Stimulated activated CD4-positive, alpha-beta T cell treated with anti-CD3 and anti-CD28 coated beads, Interleukin-1b, Interleukin-23, amount 100 ng/mL, for 1 hour (primary cell): ENCODE data around the gene GPHB5.
"Not testable (repeated sequence)": the region's sequence is repeated elsewhere in the genome, so short reads cannot be mapped to it uniquely, and the experiment has no call there.

Experiments used
- DNase-seq, 2 donors: peaks; one replicate each; pipeline ENCODE4 v3.0.0-alpha.2; 2020; ENCODE audit warnings: low read depth in 2 of 2

The GPHB5 gene

DNA sequence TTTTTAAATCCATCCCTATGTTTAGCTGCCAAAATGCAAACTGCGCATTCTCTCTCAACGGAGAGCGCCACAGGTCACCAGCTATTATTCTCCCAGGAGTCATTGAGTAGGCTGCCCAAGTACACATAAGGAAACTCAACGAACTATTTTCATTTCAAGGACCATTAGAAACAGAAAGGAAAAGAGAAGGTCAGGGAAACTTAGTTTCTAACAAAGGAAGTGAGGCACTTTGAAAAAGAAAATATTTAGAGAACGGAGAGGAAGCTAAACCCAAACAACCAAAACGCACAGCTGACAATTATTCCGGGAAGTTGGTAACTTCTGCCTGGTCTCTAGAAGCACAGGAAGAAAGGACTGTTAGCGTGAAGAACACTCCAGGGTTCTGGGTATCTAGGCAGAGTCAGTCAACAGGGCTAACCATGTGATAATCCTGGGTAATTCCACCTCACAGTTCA is 23.5 kb downstream of the GPHB5 start:
- no peak for DNase-seq

DNA sequence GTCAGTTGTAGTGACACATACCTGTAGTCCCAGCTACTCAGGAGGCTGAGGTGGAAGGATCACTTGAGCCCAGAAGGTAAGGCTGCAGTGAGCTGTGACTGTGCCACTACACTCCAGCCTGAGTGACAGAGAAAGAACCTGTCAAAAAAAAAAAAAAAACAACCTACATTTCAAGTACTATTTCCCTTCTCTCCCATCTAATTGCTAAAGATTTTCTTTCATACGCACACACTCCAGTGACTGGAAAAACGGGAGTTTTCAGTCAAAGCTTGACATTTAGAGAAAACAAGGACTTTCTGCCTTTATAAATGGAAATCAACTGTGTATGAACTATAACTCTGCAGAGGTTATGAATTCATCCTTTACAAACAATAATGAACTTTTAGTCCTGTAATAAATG is 25.9 kb downstream of the GPHB5 start:
- no peak for DNase-seq

DNA sequence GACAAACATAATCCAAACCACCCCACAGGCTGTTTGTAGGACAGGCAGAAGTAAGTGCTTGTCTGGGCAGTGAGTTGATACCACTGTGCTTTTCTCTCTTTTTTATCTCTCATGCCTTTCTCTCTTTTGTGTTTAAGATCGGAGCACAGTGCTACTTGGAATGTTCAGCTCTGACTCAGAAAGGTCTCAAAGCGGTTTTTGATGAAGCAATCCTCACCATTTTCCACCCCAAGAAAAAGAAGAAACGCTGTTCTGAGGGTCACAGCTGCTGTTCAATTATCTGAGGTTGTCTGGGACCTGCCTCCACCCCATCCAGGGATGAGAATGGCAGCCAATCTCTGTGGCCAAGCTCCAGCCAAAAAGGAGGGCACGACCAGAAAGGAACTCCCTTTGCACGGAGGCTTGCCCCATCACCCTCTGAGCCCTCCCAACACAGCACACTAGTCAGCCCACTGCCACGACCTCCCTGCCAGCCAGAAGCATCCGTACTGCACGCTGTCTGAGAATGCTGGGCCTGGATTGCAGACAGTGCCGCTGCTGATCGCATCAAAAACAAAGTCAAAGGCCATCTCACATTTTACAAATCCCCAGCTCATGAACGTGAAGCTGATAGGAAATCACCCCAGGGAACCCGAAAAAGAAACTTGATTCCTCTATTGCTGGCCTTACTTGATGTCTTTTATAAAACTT is 27.8 kb downstream of the GPHB5 start:
- DNase-seq, result no peak

DNA sequence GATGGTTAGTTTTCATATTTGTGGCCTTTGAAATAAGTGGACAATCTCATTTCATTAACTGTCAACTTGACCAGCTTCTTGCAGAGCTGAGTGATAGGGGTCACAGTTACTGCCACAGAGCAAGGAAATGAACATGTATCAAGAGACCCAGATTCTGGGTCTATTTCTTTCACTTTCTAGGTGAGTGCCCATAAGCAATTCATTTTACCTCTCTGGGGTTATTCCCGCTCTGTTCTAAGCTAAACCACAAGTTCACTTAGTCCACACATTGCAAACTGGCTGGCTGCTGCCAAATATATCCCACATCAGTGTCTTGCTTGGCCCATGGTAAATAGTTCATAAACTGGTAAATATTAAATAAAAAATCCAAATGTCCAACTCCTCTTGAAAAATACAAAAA is 29.9 kb downstream of the GPHB5 start:
- DNase-seq, result no peak

DNA sequence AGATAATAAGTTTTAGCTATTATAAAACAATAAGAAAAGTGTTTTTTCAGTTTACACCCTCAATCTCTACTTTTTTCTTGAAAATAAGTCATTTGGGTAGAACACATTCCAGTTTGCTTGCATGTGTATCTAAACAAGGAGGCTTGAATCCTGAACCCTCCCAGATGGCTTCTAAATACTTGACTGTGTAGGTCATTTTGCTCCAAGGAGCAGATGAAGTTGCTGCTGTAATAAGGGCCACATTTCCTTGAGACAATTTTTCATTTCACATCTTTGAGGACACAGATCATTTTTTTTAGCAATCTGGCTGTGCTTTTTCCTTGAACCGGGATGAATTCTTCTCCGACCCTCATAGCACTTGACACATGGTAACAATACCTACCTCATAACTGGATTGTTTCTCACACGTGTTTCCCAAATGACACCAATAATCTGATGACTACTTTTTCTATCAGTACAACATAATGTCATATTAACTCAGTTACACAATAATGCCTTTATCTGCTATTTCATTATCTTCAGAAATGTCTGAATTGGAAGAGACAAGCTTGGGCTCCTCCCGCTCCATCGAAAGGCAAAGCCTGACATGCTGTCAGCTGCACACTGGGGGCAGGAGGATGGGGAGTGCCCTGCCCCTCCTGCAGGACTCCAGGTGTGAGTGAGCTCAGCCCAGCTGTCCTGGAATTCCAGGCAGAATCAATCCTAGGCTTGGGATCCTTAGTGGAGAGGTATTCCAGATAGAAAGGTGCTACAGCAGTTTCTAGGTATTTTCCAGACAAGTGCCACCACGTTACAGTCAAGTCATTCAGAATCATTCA is 30.9 kb downstream of the GPHB5 start:
- DNase-seq, result no peak

DNA sequence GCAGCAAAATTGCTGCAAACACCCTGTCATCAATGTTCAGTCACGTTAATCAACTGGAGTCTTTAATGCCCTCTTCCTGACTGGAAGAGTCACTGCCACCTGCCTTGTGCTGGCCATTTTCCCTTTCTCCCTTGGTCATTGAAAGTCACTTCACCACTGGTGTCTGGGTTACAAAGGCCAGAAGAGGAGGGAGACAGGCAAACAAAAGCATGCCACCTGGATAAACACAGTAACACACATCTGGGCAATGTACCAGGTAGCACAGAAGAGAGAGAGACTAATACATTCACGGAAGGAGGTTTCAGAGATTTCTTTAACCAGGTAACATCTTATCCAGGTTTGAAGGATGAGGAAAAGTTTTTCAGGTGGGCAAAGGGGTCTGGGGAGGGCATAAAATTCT is 32.7 kb downstream of the GPHB5 start:
- no peak for DNase-seq

DNA sequence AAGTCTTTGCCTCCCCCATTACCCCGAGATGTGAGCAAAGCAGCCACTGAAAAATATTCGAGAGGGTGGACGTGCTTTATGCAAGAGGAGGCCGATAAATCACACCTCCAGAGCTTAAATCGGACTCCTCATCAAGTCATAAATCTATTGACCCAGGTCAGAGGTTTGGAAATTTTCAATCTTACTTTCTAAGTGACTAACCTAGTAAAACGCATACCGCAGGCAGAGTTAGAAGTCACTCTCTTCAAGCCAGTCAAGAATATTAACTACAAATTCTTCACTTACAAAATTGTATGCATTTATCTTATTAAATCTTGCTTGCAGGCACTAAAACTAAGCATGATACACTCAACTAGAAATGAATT is 34.9 kb downstream of the GPHB5 start:
- no peak for DNase-seq

DNA sequence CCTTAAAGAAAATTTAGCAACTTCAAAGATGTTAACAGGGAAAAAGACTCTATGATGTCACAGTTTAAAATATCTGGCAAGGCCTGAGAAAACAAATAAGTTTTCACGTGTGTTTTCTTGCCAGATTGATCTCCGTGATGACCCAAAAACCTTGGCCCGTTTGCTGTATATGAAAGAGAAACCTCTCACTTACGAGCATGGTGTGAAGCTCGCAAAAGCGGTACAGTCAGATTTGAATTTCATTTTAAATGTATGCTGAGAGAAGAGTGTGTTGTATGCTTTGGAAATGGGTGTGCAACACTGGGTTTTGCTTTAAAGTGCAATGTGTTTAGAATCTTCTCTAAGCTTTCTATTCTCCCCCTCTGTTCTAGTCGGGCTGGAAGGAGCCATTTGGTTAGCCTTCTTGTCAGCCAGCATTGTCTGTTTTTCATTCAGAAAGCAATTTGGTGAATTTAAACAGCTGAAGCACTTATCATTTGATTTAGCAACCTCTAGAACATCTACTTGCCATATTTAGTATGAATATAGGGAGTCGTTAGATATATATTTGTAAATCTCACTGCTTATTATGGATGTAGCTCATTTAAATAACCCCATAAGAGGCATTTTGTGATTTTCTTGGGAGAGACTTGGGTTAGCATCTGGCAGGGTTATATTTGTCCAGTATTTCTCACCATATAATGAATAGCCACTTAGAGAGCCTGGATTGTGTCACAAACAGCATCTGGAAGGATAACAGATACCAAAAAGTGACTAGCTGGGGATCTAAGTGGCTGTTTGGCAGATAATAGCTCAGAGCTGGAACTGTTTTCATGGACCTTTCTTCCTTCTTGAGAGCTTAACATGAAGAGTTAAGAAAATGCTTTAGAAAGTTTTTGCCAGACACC is 35.5 kb downstream of the GPHB5 start:
- no peak for DNase-seq

DNA sequence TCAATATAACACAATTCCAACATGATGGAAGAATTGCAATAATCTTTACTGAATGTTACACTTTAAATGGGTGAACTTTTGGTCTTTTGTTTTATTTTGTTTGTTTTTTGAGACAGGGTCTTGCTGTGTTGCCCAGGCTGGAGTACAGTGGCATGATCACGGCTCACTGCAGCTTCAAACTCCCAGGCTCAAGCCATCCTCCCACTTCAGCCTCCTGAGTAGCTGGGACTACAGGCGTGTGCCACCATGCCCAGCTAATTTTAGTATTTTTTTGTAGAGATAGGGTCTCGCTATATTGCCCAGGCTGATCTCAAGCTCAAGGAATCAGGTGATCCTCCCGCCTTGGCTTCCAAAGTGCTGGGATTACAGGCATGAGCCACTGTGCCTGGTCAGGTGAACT is 38.8 kb downstream of the GPHB5 start:
- not testable (repeated sequence) for DNase-seq

DNA sequence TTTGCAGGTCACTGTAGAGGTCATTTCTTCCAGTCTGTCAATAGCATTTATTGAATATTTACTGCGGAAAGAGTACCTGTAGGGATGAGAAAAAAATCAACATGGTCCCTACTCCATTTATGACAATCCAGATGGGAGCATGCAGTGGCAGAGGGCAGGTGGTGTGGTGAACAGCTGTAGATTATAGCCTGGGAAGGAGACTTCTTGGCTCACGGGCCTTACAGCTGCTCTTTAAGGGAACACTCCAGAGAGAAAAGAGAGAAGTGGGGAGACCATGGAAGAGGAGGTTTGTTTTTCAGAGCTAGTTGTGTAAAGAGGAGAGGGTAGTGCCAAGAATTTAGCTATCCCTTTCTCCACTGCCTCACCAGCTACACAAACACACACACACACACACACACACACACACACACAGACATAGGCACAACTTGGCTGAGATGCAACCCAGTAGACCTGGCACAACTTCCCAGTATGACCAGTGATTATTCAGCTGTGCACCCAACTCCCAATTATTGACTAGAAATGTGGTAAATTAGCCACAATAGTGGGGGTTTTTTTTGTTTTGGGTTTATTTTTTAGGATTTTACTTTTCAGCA is 41.0 kb downstream of the GPHB5 start:
- no peak for DNase-seq

DNA sequence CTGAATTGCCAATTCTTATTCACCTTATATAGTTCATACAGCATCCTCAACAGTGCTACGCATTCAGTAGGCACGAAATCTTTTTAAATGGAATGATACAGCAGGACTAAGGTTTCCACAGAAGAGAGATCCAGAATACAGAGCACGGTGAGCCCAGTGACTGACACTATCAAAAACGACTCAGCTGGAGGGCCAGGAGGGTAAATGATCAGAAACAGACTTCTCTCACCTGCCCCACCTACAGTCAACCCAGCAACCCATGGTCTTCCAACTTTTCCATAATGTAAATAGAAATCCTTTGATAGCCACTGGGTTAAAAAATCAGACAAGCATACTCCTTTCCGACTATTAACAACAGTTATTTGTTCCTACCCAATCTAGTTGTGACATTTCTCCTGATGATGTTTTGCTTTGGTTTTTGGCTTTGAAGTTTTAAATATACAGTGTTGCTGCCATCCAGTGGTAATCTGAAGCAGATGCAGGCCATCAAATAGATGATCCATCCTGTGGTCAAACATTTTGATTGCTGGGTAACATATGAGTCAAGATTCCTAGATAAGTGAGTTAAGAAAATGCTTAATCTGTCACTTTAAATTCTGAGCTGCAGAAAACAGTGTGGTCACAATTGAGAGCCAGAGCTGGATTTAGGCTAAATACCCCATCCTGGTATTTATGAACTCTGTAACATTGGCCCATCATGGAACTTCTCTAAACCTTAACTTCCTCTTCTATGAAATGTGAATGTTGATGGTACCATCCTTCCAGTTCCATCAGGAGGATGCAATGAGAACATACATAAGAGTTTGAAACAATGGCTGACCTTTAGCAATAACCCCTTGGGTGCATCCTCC is 42.0 kb downstream of the GPHB5 start:
- DNase-seq, result no peak

DNA sequence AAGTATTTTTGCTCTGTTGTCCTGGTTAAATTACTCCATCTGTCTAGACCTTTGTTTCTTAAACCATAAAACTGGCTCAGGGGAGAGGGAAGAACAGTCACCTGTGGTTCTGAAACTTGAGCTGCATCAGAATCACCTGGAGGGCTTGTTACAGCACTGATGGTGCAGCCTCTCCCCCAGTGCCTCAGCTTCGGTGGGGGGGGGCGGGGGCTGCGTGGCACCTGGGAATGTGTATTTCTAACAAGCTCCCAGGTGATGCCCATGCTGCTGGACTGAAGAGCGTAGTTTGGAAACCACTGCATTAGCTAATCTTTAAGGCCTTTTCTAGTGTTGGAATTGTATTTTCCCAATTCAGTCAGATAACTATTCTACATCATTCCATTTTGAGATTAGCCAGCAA is 42.7 kb downstream of the GPHB5 start:
- no peak for DNase-seq

DNA sequence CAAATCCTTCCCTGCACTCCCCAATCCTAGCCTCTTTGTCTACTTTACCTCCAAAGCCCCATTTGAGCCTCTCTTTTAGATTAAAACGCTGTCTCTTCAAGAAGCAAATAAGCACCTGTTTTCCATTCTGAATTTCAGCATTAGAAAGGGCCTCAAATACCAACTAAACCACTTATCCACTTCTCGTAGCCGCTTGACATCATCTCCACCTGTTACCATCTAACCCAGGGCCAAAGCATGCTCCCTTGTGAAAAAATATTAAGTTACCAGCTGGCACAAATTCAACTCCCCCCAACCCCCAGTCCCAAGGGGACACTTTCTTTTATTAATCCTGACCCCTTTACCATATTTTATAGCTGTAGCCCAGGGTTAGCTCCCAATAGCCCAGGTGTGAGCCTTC is 43.1 kb downstream of the GPHB5 start:
- no peak for DNase-seq

DNA sequence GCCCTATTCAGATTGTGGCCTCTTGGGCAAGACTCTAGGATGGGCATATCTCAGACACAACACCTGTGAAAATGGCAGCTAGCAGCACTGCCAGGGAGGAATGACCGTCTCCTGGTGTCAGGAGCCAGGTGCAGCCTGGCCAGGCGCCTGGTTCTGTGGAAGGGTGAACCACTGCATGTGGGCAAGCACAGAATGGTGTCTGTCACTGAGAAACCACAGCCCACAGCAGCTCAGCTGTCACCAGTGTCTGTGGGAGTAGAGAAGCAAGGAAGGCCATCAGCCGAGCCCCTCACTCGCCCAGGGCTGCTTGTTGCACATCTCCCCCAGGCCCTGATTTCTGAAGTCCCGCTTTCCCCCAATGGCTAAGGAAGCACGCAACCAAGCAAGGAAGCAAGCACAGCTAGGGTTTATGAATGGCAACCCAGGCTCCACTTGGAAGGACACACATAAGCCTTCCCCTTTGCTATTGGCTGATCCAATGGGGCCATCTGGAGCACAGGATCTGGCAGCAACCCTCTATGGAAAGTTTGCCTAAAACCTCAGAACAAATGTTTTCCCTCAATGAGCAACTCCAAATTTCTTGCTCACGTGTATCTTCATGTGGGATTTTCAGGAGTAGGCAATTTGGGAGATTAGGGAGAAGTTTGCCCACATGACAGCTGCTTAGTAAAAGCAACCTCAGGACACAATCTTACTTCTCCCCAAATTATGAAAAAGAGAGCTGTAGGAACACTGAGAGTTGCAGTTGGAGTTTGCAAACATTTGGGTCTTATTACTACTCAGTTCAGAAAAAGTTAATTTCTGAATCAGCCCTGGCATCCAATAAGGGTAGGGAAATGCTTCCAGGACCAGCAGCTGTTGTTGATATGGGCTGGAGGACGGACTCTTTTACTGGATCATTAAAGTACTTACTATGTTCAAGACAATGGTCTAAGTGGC is 44.7 kb downstream of the GPHB5 start:
- no peak for DNase-seq

DNA sequence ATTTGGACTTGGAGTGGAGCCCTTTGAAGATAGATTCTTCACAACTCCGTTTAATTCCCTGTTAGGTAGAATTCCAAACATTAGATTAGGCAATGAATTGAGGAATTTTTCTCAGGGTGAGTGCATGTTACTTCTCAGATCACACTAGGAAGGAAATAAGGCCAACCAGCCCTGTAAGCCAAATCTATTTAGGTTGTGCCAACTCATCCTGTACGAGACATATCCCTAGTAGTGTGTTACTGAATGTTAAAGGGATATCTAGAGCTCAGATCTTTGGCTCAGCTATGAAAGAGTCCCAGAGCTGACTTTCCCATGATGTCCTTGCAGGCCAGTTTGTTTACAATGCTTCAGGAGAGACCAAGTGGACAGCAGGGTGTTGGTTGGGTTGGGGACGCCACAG is 45.6 kb downstream of the GPHB5 start:
- DNase-seq, result no peak

DNA sequence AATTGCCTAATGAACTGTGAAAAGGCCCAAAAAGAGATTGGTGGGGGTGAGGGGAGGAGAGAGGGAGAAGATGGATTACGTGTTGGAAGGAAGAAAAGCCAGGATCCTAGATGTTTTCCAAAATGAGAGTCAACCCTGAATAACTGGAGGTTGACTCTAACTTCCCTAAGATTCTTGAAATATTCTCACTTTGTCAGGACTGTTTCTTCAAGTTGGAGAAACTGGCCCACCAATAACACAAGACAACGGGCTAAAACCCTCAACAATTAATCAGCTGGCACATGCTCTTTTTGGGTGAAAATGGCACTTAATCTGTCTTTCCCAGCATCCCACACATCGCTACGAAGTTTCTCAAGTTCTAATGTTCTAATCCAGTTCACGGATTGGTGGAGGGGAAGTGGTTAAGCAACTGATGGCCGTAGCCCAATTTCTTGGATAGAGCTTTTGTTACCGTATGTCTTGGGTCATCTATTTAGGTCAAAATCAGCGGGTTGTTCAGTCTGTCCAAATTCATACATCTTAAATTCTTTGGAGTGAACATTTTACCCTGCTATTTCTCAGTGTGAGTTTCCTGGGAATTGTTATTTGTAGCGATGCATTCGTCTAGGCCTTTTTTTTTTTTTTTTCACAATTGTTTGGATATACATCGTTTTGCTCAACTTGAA is 49.0 kb downstream of the GPHB5 start:
- no peak for DNase-seq

DNA sequence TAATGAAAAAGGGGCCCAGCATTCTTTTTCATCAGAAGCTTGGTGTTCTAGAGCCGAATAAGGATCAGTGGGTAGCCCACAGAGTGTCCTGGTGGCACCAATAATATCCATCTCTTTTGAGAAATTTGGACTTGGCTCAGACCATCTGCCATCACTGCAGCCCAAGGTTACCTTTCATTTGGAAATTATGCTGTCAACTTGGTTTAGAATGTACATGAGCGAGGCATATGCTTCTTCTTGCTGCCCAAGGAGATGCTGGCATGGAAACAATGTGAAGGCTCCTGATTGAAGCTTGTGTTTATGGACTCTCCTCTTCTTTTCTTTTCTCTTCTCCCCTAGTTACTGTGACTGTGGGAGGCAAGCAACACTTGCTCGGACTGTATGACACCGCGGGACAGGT is 50.0 kb downstream of the GPHB5 start:
- no peak for DNase-seq

DNA sequence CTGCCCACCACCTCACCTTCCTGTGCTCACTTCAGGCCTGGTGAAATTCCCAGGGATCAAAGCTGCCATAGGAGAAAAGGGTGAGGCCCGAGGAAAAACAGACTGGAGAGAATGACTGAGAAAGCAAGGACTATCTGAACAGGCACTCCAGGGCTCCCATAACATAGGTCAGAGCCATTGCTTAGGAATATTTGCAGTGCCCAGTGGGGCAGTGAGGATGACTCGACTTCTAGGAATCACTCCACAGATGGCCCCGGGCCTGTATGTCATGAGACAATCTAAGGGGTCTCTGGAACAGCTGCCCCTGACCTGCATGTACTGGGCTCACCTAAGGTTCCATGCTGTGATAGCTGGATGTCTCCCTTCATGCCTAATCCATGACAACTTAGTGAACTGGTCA is 51.6 kb downstream of the GPHB5 start:
- no peak for DNase-seq

DNA sequence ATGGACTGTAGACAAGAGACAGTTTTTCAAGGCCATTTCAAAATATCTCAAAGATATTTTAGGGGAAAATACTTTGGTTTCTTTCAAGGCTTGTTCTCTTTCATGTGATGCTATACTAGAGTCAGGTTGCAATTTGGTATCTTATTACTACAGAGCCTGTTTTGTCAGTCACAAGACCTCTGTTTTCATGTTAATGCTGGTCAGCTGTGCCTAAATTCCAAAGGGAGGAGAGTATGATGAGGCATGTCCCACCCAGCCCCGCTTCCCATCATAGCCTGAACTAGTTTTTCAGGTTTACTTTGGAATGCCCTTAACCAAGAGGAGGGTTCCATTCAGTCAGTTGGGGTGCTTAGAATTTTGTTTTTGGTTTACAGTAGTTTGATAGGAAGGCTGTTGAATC is 52.6 kb downstream of the GPHB5 start:
- no peak for DNase-seq
